T47D (cell line): ENCODE data around the gene UPB1.
"Not testable (repeated sequence)": the region's sequence is repeated elsewhere in the genome, so short reads cannot be mapped to it uniquely, and the experiment has no call there.

ENCODE experiments used
- DNase-seq, 2 experiments: peaks; one replicate each; pipeline versions ENCODE4 v3.0.0 to v3.0.0-alpha.2; 2011 to 2012; ENCODE audit warnings: low read depth in 1 of 2, low spot score in 1 of 2
- JUND ChIP-seq: IDR thresholded peaks from 2 replicates; pipeline ENCODE4 v1.6.1; 2012; ENCODE audit warnings: low read depth
- in situ Hi-C: cut with HindIII; loops from 2 replicates; pipeline ENCODE4 v1.10.0; 2016; ENCODE audit warnings: low sequenced_read_pairs, low pct_unique_long_range_greater_than_20kb

The UPB1 gene

GRCh38 chr22:24532075-24532474 lies 36.9 kb downstream of the UPB1 start:
- DNase-seq, result peak in 1 of 2 experiments; percentile 51
- TF ChIP-seq JUND, result no peak
- in situ Hi-C loops, result no loop called here

- in situ Hi-C loops, result no loop called here
- no peak for TF ChIP-seq JUND
- DNase-seq, result no peak
Observed at GRCh38 chr22:24535348-24535747, 40.2 kb downstream of the UPB1 start.

- no peak for TF ChIP-seq JUND
- in situ Hi-C loops, result no loop called here
Observed at GRCh38 chr22:24536089-24536488, 41.0 kb downstream of the UPB1 start.

GRCh38 chr22:24540470-24540869 lies 45.3 kb downstream of the UPB1 start:
- DNase-seq, result no peak
- TF ChIP-seq JUND, result no peak
- in situ Hi-C loops, result no loop called here

More at GRCh38 chr22:24536089-24536488, 41.0 kb downstream of the UPB1 start:
- no peak for DNase-seq

- DNase-seq, result no peak
- in situ Hi-C loops, result no loop called here
Observed at GRCh38 chr22:24541681-24542515, 46.8 kb downstream of the UPB1 start.

GRCh38 chr22:24542641-24543040 lies 47.5 kb downstream of the UPB1 start:
- in situ Hi-C loops, result no loop called here
- no peak for TF ChIP-seq JUND
- peak; percentile 43 to 90 for DNase-seq

More at GRCh38 chr22:24541681-24542515, 46.8 kb downstream of the UPB1 start:
- TF ChIP-seq JUND, result no peak

GRCh38 chr22:24543185-24543601 lies 48.1 kb downstream of the UPB1 start:
- TF ChIP-seq JUND, result no peak
- in situ Hi-C loops, result no loop called here
- peak in 1 of 2 experiments; percentile 79 for DNase-seq

- no peak for DNase-seq
- in situ Hi-C loops, result no loop called here
- no peak for TF ChIP-seq JUND
Observed at GRCh38 chr22:24543679-24544243, 48.6 kb downstream of the UPB1 start.

GRCh38 chr22:24548812-24549211 lies 53.7 kb downstream of the UPB1 start:
- TF ChIP-seq JUND, result no peak
- no peak for DNase-seq
- in situ Hi-C loops, result no loop called here

GRCh38 chr22:24550028-24550901 lies 55.1 kb downstream of the UPB1 start:
- DNase-seq, result no peak
- in situ Hi-C loops, result no loop called here
- TF ChIP-seq JUND, result no peak

GRCh38 chr22:24550902-24551435 lies 55.8 kb downstream of the UPB1 start:
- in situ Hi-C loops, result no loop called here
- DNase-seq, result no peak
- TF ChIP-seq JUND, result no peak

- in situ Hi-C loops, result not testable (repeated sequence)
Observed at GRCh38 chr22:24552503-24553286, 57.6 kb downstream of the UPB1 start.

More at GRCh38 chr22:24552503-24553286, 57.6 kb downstream of the UPB1 start:
- DNase-seq, result not testable (repeated sequence)
